GM23338 (cell line): Measurements from ENCODE around the gene VPS37B. TPM values are rescaled to one million over a fixed set of nuclear protein-coding genes. Genes with fewer than 3 reads are reported as not detected.

Experiments
- ATAC-seq: fragments of 200-7000 bp; cut with Tn5 transposase; 3 replicates; pipeline ENCODE4 v1.9.1; 2020
- DNase-seq: peaks from one replicate; pipeline ENCODE4 v3.0.0-alpha.2; 2015; ENCODE audit warnings: low spot score
- H2AFZ ChIP-seq: fragments of 200-600 bp; sonication (generic); 2 replicates; pipeline ENCODE4 v1.8.0; 2016; ENCODE audit warnings: antibody characterized with exemption, mild to moderate bottlenecking, moderate library complexity
- H3F3A ChIP-seq: fragments of 200-600 bp; sonication (generic); replicated peaks from 2 replicates; pipeline ENCODE4 v1.8.0; 2017; ENCODE audit warnings: antibody characterized with exemption, mixed run types, low read depth
- H3K27ac ChIP-seq: fragments of 200-600 bp; sonication (generic); 2 replicates; pipeline ENCODE4 v1.6.1; 2016; ENCODE audit warnings: low read depth
- H3K27me3 ChIP-seq: fragments of 200-600 bp; sonication (generic); 2 replicates; pipeline ENCODE4 v1.8.0; 2016; ENCODE audit warnings: mild to moderate bottlenecking, mixed run types, moderate library complexity; ENCODE audit not compliant: insufficient read depth
- H3K36me3 ChIP-seq: fragments of 200-600 bp; sonication (generic); 2 replicates; pipeline ENCODE4 v1.8.0; 2016; ENCODE audit warnings: mild to moderate bottlenecking; ENCODE audit not compliant: insufficient read depth
- H3K4me1 ChIP-seq: fragments of 200-600 bp; sonication (generic); 2 replicates; pipeline ENCODE4 v1.8.0; 2016; ENCODE audit warnings: mild to moderate bottlenecking, moderate library complexity; ENCODE audit not compliant: insufficient read depth
- H3K4me2 ChIP-seq: fragments of 200-600 bp; sonication (generic); 2 replicates; pipeline ENCODE4 v1.7.1; 2017; ENCODE audit warnings: mixed run types
- H3K4me3 ChIP-seq: fragments of 200-600 bp; sonication (generic); 2 replicates; pipeline ENCODE4 v1.6.1; 2016; ENCODE audit warnings: mixed run types
- H3K79me2 ChIP-seq: fragments of 200-600 bp; sonication (generic); replicated peaks from 2 replicates; pipeline ENCODE4 v1.8.0; 2017; ENCODE audit warnings: mild to moderate bottlenecking; ENCODE audit not compliant: insufficient read depth
- H3K9me2 ChIP-seq: fragments of 200-600 bp; sonication (generic); 2 replicates; pipeline ENCODE4 v1.8.0; 2017; ENCODE audit not compliant: insufficient read depth
- H4K20me1 ChIP-seq: fragments of 200-600 bp; sonication (generic); replicated peaks from 2 replicates; pipeline ENCODE4 v1.8.0; 2017; ENCODE audit warnings: mild to moderate bottlenecking; ENCODE audit not compliant: insufficient read depth
- H3K27ac Mint-ChIP-seq: 2 replicates; pipeline ENCODE4 v1.8.0; 2020; ENCODE audit warnings: inconsistent platforms, mild to moderate bottlenecking, moderate library complexity, mixed read lengths
- H3K27me3 Mint-ChIP-seq: 3 replicates; pipeline ENCODE4 v1.8.0; 2022; ENCODE audit warnings: low read depth, mild to moderate bottlenecking, moderate library complexity, mixed read lengths, inconsistent platforms; ENCODE audit not compliant: insufficient read depth, poor library complexity
- H3K36me3 Mint-ChIP-seq: 3 replicates; pipeline ENCODE4 v1.8.0; 2021; ENCODE audit warnings: low read depth, mild to moderate bottlenecking, inconsistent platforms, moderate library complexity, mixed read lengths
- H3K4me1 Mint-ChIP-seq: 3 replicates; pipeline ENCODE4 v1.8.0; 2020; ENCODE audit warnings: mild to moderate bottlenecking, inconsistent platforms, mixed read lengths
- H3K4me3 Mint-ChIP-seq: 3 replicates; pipeline ENCODE4 v1.8.0; 2021; ENCODE audit warnings: moderate library complexity, mild to moderate bottlenecking, inconsistent platforms, mixed read lengths
- H3K9me3 Mint-ChIP-seq: 3 replicates; pipeline ENCODE4 v1.8.0; 2020; ENCODE audit warnings: moderate library complexity, mild to moderate bottlenecking, inconsistent platforms, mixed read lengths
- EZH2 ChIP-seq: fragments of 200-600 bp; sonication (generic); IDR thresholded peaks from one replicate; pipeline ENCODE4 v1.8.0; 2017; ENCODE audit warnings: antibody characterized with exemption, mild to moderate bottlenecking, low read depth; ENCODE audit not compliant: unreplicated experiment
- EZH2phosphoT487 ChIP-seq: fragments of 200-600 bp; sonication (generic); IDR thresholded peaks from one replicate; pipeline ENCODE4 v1.8.1; 2018; ENCODE audit warnings: antibody characterized with exemption; ENCODE audit not compliant: unreplicated experiment
- JUNB ChIP-seq: IDR thresholded peaks from one replicate; pipeline ENCODE4 v1.6.1; 2016; ENCODE audit warnings: antibody characterized with exemption; ENCODE audit not compliant: unreplicated experiment
- POLR2AphosphoS5 ChIP-seq: IDR thresholded peaks from 2 replicates; pipeline ENCODE4 v1.6.1; 2016; ENCODE audit warnings: antibody characterized with exemption, low read depth
- polyA plus RNA-seq: library from polyadenylated mRNA; unstranded; fragments of >200 nt; fragmentation: Nextera tagmentation; extraction: Ambion mirVana; gene quantifications from 2 replicates; pipeline ENCODE4 v1.2.1, GENCODE V29; 2016
- total RNA-seq: library from RNA; depleted of rRNA; stranded (reverse); fragments of >200 nt; shearing (Covaris generic); gene quantifications from 2 replicates; pipeline ENCODE4 v1.2.3, GENCODE V29; 2014
- TF ChIP-seq, protein P1 (sequence below): IDR thresholded peaks from one replicate; pipeline ENCODE4 v1.6.1; 2018; ENCODE audit warnings: antibody characterized with exemption; ENCODE audit not compliant: unreplicated experiment

Gene VPS37B
- total and polyA plus RNA-seq, 2 experiments from 2014 or later, result 6.7 to 10.9 TPM

DNA sequence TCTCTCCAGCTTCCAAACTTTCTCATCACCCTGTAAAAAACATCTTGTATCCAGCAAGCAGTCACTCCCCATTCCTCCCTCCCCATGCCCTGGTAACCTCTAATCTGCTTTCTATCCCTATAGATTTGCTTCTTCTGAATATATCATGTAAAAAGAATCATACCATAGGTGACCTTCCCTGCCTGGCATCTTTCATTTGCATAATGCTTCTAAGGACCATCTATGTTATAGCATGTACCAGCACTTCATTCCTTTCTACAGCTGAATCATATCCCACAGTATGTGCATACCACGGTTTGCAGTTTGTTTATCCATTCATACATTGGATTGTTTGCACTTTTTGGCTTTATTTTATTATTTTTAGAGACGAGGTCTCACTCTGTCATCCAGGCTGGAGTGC, 22.9 kb upstream of the VPS37B start:
- Histone ChIP-seq H3K4me2 (no peak overlapping the region), H3K4me1 (no peaks in the 10 kb centered on the region), H3K4me3 (no peak overlapping the region), H2AFZ (no peak overlapping the region), H3K36me3 (no peaks in the 10 kb centered on the region), H3F3A (no peaks in the 10 kb centered on the region), H3K27me3 (no peaks in the 10 kb centered on the region), H3K27ac (no peak overlapping the region), H3K9me2 (no peaks in the 10 kb centered on the region), H3K79me2 (no peaks in the 10 kb centered on the region), H4K20me1 (no peaks in the 10 kb centered on the region)
- Mint-ChIP-seq H3K36me3 (no peaks in the 10 kb centered on the region), H3K4me1 (peaks cover 4% of the 10 kb centered on the region; the same call in 1 of the 3 replicates), H3K4me3 (no peak overlapping the region), H3K9me3 (no peaks in the 10 kb centered on the region), H3K27ac (no peak overlapping the region), H3K27me3 (peaks cover 18% of the 10 kb centered on the region)
- no peak for TF ChIP-seq POLR2AphosphoS5
- no peak for TF ChIP-seq EZH2phosphoT487
- no peak for TF ChIP-seq JUNB
- no peak for TF ChIP-seq EZH2
- DNase-seq (no peak), ATAC-seq (no peak)

DNA sequence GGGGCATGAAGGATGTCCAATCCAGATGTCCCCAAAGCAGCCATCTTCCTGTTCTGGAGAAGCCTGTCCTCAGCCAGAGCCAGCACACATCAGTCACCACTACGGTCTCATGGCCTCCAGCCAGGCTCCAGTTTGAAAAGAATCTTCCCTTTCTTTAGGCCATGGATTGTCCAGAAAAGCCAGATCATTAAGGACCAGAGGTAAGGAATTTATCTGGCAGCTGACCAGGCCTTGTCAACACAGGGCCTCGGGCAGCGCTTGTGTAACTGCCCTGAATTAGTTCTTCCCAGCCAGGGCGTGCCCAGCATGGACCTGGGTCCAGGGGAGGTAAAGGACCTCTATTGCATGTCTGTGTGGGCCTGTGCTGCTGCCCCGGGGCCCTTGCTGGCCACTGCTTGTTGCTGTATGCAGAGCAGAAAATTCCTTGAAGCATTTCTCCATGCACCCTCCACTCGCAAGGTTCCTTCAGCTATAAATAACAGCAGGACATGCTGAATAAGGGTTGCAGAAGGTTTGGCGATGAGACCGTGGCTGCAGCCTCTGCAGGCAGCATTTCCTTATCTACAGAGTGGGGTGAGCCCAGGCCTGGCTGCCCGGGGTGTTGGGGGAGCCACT, 21.7 kb upstream of the VPS37B start:
- Histone ChIP-seq H3K27me3 (no peaks in the 10 kb centered on the region), H3K4me2 (no peak overlapping the region), H3K4me3 (no peak overlapping the region), H2AFZ (no peak overlapping the region), H3F3A (no peaks in the 10 kb centered on the region), H3K27ac (no peak overlapping the region), H3K4me1 (no peaks in the 10 kb centered on the region), H3K36me3 (no peaks in the 10 kb centered on the region), H4K20me1 (no peaks in the 10 kb centered on the region), H3K9me2 (no peaks in the 10 kb centered on the region), H3K79me2 (no peaks in the 10 kb centered on the region)
- H3K27me3 Mint-ChIP-seq, result peaks cover 15% of the 10 kb centered on the region
- DNase-seq, result no peak
- ATAC-seq, result no peak
- H3K27ac Mint-ChIP-seq, result no peak overlapping the region
- H3K4me3 Mint-ChIP-seq, result no peak overlapping the region
- H3K4me1 Mint-ChIP-seq, result peaks cover 4% of the 10 kb centered on the region; the same call in 1 of the 3 replicates
- no peaks in the 10 kb centered on the region for H3K36me3 Mint-ChIP-seq
- TF ChIP-seq, protein P1, sequence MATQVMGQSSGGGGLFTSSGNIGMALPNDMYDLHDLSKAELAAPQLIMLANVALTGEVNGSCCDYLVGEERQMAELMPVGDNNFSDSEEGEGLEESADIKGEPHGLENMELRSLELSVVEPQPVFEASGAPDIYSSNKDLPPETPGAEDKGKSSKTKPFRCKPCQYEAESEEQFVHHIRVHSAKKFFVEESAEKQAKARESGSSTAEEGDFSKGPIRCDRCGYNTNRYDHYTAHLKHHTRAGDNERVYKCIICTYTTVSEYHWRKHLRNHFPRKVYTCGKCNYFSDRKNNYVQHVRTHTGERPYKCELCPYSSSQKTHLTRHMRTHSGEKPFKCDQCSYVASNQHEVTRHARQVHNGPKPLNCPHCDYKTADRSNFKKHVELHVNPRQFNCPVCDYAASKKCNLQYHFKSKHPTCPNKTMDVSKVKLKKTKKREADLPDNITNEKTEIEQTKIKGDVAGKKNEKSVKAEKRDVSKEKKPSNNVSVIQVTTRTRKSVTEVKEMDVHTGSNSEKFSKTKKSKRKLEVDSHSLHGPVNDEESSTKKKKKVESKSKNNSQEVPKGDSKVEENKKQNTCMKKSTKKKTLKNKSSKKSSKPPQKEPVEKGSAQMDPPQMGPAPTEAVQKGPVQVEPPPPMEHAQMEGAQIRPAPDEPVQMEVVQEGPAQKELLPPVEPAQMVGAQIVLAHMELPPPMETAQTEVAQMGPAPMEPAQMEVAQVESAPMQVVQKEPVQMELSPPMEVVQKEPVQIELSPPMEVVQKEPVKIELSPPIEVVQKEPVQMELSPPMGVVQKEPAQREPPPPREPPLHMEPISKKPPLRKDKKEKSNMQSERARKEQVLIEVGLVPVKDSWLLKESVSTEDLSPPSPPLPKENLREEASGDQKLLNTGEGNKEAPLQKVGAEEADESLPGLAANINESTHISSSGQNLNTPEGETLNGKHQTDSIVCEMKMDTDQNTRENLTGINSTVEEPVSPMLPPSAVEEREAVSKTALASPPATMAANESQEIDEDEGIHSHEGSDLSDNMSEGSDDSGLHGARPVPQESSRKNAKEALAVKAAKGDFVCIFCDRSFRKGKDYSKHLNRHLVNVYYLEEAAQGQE, result no peak
- H3K9me3 Mint-ChIP-seq, result no peaks in the 10 kb centered on the region
